Spleen (tissue), 11 donors: ENCODE results near the gene CACNA2D3. TPM values are rescaled to one million over a fixed set of nuclear protein-coding genes. Genes with fewer than 3 reads are reported as not detected.

Experiments used
- DNase-seq: peaks from one replicate; pipeline ENCODE4 v3.0.0-alpha.2; 2020
- H3K27ac ChIP-seq, 8 donors: fragments of 200-600 bp; sonication (generic) in 7 of 8; 1 replicate in 4 of 8; 2 replicates in 4 of 8; pipeline versions ENCODE4 v1.5.0 to v1.8.0; 2016 to 2021; ENCODE audit warnings: inconsistent platforms in 4 of 8, mild to moderate bottlenecking in 4 of 8, moderate library complexity in 1 of 8
- H3K27me3 ChIP-seq, 7 donors: fragments of 200-600 bp; sonication (generic) in 6 of 7; replicated peaks in 1 of 7; 1 replicate in 4 of 7; 2 replicates in 3 of 7; pipeline versions ENCODE4 v1.5.0 to v1.8.0; 2016 to 2021; ENCODE audit warnings: inconsistent platforms in 3 of 7, mild to moderate bottlenecking in 1 of 7
- H3K36me3 ChIP-seq, 6 donors: fragments of 200-600 bp; sonication (generic) in 5 of 6; 1 replicate in 4 of 6; 2 replicates in 2 of 6; pipeline versions ENCODE4 v1.5.0 to v1.8.0; 2016 to 2021; ENCODE audit warnings: inconsistent platforms in 2 of 6
- H3K4me1 ChIP-seq, 6 donors: fragments of 200-600 bp; sonication (generic) in 5 of 6; 1 replicate in 3 of 6; 2 replicates in 3 of 6; pipeline versions ENCODE4 v1.5.0 to v1.8.0; 2016 to 2021; ENCODE audit warnings: inconsistent platforms in 3 of 6
- H3K4me3 ChIP-seq, 8 donors: fragments of 200-600 bp; sonication (generic) in 7 of 8; 1 replicate in 4 of 8; 2 replicates in 4 of 8; pipeline versions ENCODE4 v1.5.0 to v1.8.0; 2016 to 2021; ENCODE audit warnings: inconsistent platforms in 4 of 8, mild to moderate bottlenecking in 4 of 8, moderate library complexity in 2 of 8
- H3K9me3 ChIP-seq, 8 donors: fragments of 200-600 bp; sonication (generic) in 7 of 8; 1 replicate in 4 of 8; 2 replicates in 4 of 8; pipeline versions ENCODE4 v1.5.0 to v1.8.0; 2016 to 2021; ENCODE audit warnings: inconsistent platforms in 4 of 8
- CTCF ChIP-seq, 11 experiments: fragments of 200-600 bp in 7 of 11; fragments of 450-650 bp in 4 of 11; sonication (generic) in 4 of 11; IDR thresholded peaks in 8 of 11; conservative IDR thresholded peaks in 3 of 11; 1 replicate in 7 of 11; 2 replicates in 4 of 11; pipeline versions ENCODE4 v1.4.0 to v1.8.0; 2016 to 2021; ENCODE audit warnings: antibody characterized with exemption in 11 of 11, inconsistent platforms in 4 of 11, mild to moderate bottlenecking in 1 of 11
- POLR2A ChIP-seq, 3 donors: fragments of 450-650 bp; IDR thresholded peaks; one replicate each; pipeline ENCODE4 v1.5.1; 2017; ENCODE audit warnings: antibody characterized with exemption in 3 of 3, mild to moderate bottlenecking in 1 of 3
- POLR2AphosphoS5 ChIP-seq, 3 donors: sonication (generic); formaldehyde crosslinking; IDR thresholded peaks; one replicate each; pipeline ENCODE4 v1.5.1; 2017; ENCODE audit warnings: antibody characterized with exemption in 3 of 3
- WGBS, 5 donors: extraction: QIAGEN DNeasy Blood & Tissue Kit in 3 of 5; methylation state at CpG; one replicate each; pipeline versions ENCODE4 v1.1.5 to v1.1.7; 2013 to 2018; 5-methylcytosine and 5-hydroxymethylcytosine counted together
- intact Hi-C: fragments of 100-400 bp; cut with DNase I; formaldehyde crosslinking; loops from one replicate; pipeline ENCODE4 v1.15.0; 2023; ENCODE audit warnings: low total_unique reads
- polyA plus RNA-seq, 3 donors: library from polyadenylated mRNA; stranded (reverse); fragments of 200-250 nt; gene quantifications; one replicate each; pipeline ENCODE4 v1.2.1, GENCODE V29; 2013
- total RNA-seq, 7 donors: library from RNA; depleted of rRNA in 3 of 7; stranded (reverse); fragments of >200 nt in 3 of 7; fragmentation: NEBNext Ultra II Directional in 4 of 7; extraction: Animal tissue kit (Norgen Biotek cat#: 25700) in 4 of 7; gene quantifications; one replicate each; pipeline versions ENCODE4 v1.1.0 to v1.2.1, GENCODE V29; 2016 to 2021
- donor health status: healthy with polysubstance abuse.
- donor health status: DM: no; HTN: no; CAD: no; lungs with moderate emphysema.
- donor health status: DM: no; HTN: no; CAD: no.
- donor health status: Bipolar disorder and iron deficiency.
- donor health status: healthy.
- donor health status: DM: no; HTN: no; CAD: no.
- donor health status: DM: yes; HTN: yes; CAD: no.

Gene CACNA2D3
- total and polyA plus RNA-seq, 10 donors = 0.83 to 4.9 (median 2.9) TPM

- Histone ChIP-seq H3K36me3 (no peaks in the 10 kb centered on the region), H3K27me3 (no peaks in the 10 kb centered on the region), H3K27ac (no peak overlapping the region), H3K4me3 (no peak overlapping the region), H3K9me3 (peaks cover 0 to 3% (median 0%) of the 10 kb centered on the region in 8 donors), H3K4me1 (no peaks in the 10 kb centered on the region)
- no peak for DNase-seq
- intact Hi-C loops = no loop called here
- TF ChIP-seq POLR2A (IDR thresholded peaks at IDR 0.05) = no peak
- TF ChIP-seq POLR2AphosphoS5 (IDR thresholded peaks at IDR 0.05) = no peak
- TF ChIP-seq CTCF (IDR thresholded peaks at IDR 0.05 in 8 of 11, conservative IDR thresholded peaks at IDR 0.05 in 3 of 11) = no peak
- WGBS, 5 donors = 69 to 84% (median 77%) methylated on average over 2 of the region's 2 CpGs
Observed at GRCh38 chr3:54390582-54390981, 268.2 kb downstream of the CACNA2D3 start.

- Histone ChIP-seq H3K36me3 (no peaks in the 10 kb centered on the region), H3K27ac (no peak overlapping the region), H3K4me3 (no peak overlapping the region), H3K9me3 (peaks cover 0 to 3% (median 0%) of the 10 kb centered on the region in 8 donors), H3K4me1 (no peaks in the 10 kb centered on the region), H3K27me3 (no peaks in the 10 kb centered on the region)
- no peak for DNase-seq
- WGBS, 5 donors = 80 to 90% (median 86%) methylated on average over 6 to 7 of the region's 7 CpGs
- intact Hi-C loops = no loop called here
- TF ChIP-seq POLR2A (IDR thresholded peaks at IDR 0.05) (no peak), POLR2AphosphoS5 (IDR thresholded peaks at IDR 0.05) (no peak), CTCF (IDR thresholded peaks at IDR 0.05 in 8 of 11, conservative IDR thresholded peaks at IDR 0.05 in 3 of 11) (no peak)
Observed at GRCh38 chr3:54393150-54393549, 270.8 kb downstream of the CACNA2D3 start.

GRCh38 chr3:54408328-54408727, 286.0 kb downstream of the CACNA2D3 start:
- no peak for DNase-seq
- intact Hi-C loops = no loop called here
- H3K9me3 ChIP-seq = peaks cover 0 to 5% (median 0%) of the 10 kb centered on the region in 8 donors
- no peaks in the 10 kb centered on the region for H3K27me3 ChIP-seq
- TF ChIP-seq POLR2A (IDR thresholded peaks at IDR 0.05) (no peak), POLR2AphosphoS5 (IDR thresholded peaks at IDR 0.05) (no peak), CTCF (IDR thresholded peaks at IDR 0.05 in 8 of 11, conservative IDR thresholded peaks at IDR 0.05 in 3 of 11) (no peak)
- 69 to 79% (median 76%) methylated on average over 2 of the region's 2 CpGs for WGBS, 5 donors
- H3K36me3 ChIP-seq = no peaks in the 10 kb centered on the region
- H3K4me1 ChIP-seq = no peaks in the 10 kb centered on the region
- H3K4me3 ChIP-seq = no peak overlapping the region
- H3K27ac ChIP-seq = no peak overlapping the region

- DNase-seq = no peak
- no peaks in the 10 kb centered on the region for H3K27me3 ChIP-seq
- TF ChIP-seq POLR2A (IDR thresholded peaks at IDR 0.05) (no peak), POLR2AphosphoS5 (IDR thresholded peaks at IDR 0.05) (no peak), CTCF (IDR thresholded peaks at IDR 0.05 in 8 of 11, conservative IDR thresholded peaks at IDR 0.05 in 3 of 11) (no peak)
- 75 to 87% (median 82%) methylated on average over 5 of the region's 5 CpGs for WGBS, 5 donors
- H3K36me3 ChIP-seq = no peaks in the 10 kb centered on the region
- intact Hi-C loops = no loop called here
- H3K4me3 ChIP-seq = no peak overlapping the region
- H3K9me3 ChIP-seq = no peaks in the 10 kb centered on the region
- no peaks in the 10 kb centered on the region for H3K4me1 ChIP-seq
- H3K27ac ChIP-seq = no peak overlapping the region
Observed at GRCh38 chr3:54421943-54422342, 299.6 kb downstream of the CACNA2D3 start.
